ENCODE data around the gene NAA10.

Gene NAA10

GRCh38 chrX:153906126-153906917 is 28.5 kb downstream of the NAA10 start:
- no peak for DNase-seq

- DNase-seq, result no peak
Measured at GRCh38 chrX:153905481-153906095, 29.2 kb downstream of the NAA10 start.

GRCh38 chrX:153903991-153904957 is 30.6 kb downstream of the NAA10 start, which contains the start of gene AVPR2:
TSS of gene AVPR2 (plus strand) at chrX:153904673. CDS start at chrX:153905146, 473 bp downstream.
- no peak for DNase-seq

- DNase-seq, result no peak
Measured at GRCh38 chrX:153903238-153903980, 31.4 kb downstream of the NAA10 start.

- no peak for DNase-seq
Measured at GRCh38 chrX:153902385-153902784, 32.5 kb downstream of the NAA10 start.

- DNase-seq, result no peak
Measured at GRCh38 chrX:153901753-153902140, 33.1 kb downstream of the NAA10 start.

GRCh38 chrX:153900831-153901752 is 33.7 kb downstream of the NAA10 start:
- DNase-seq, result no peak

- no peak for DNase-seq
Measured at GRCh38 chrX:153897899-153898298, 36.9 kb downstream of the NAA10 start.

- DNase-seq, result no peak
Measured at GRCh38 chrX:153889123-153889522, 45.7 kb downstream of the NAA10 start.

GRCh38 chrX:153888344-153888743 is 46.5 kb downstream of the NAA10 start:
- DNase-seq, result no peak

- DNase-seq, result no peak
Measured at GRCh38 chrX:153887385-153887784, 47.5 kb downstream of the NAA10 start.

- DNase-seq, result no peak
Measured at GRCh38 chrX:153886915-153887314, 47.9 kb downstream of the NAA10 start.

GRCh38 chrX:153885968-153886903 is 48.6 kb downstream of the NAA10 start, which contains the start of gene L1CAM:
TSS of gene L1CAM (minus strand) at chrX:153886173. CDS start at chrX:153875836, 10,337 bp downstream.
- no peak for DNase-seq

- DNase-seq, result no peak
Measured at GRCh38 chrX:153885208-153885787, 49.5 kb downstream of the NAA10 start.

GRCh38 chrX:153884590-153884989 is 50.2 kb downstream of the NAA10 start:
- DNase-seq, result no peak

- DNase-seq, result no peak
Measured at GRCh38 chrX:153884136-153884535, 50.7 kb downstream of the NAA10 start.

- no peak for DNase-seq
Measured at GRCh38 chrX:153883163-153883843, 51.5 kb downstream of the NAA10 start.

GRCh38 chrX:153882557-153882956 is 52.3 kb downstream of the NAA10 start:
- no peak for DNase-seq

- DNase-seq, result no peak
Measured at GRCh38 chrX:153882086-153882498, 52.7 kb downstream of the NAA10 start.

Data from NCI-H526 treated with DMSO at 0.1 percent for 48 hours (cell line).